Head of caudate nucleus (tissue), 42 donors: ENCODE results near the gene C11orf68.

Experiments
- DNase-seq, 42 donors: peaks; one replicate each; pipeline versions ENCODE4 v3.0.0 to v3.0.0-alpha.2; 2020 to 2021; ENCODE audit warnings: mixed read lengths in 7 of 42
- intact Hi-C: fragments of 100-400 bp; cut with DNase I; formaldehyde crosslinking; loops from one replicate; pipeline ENCODE4 v1.15.0; 2022

The C11orf68 gene

DNA sequence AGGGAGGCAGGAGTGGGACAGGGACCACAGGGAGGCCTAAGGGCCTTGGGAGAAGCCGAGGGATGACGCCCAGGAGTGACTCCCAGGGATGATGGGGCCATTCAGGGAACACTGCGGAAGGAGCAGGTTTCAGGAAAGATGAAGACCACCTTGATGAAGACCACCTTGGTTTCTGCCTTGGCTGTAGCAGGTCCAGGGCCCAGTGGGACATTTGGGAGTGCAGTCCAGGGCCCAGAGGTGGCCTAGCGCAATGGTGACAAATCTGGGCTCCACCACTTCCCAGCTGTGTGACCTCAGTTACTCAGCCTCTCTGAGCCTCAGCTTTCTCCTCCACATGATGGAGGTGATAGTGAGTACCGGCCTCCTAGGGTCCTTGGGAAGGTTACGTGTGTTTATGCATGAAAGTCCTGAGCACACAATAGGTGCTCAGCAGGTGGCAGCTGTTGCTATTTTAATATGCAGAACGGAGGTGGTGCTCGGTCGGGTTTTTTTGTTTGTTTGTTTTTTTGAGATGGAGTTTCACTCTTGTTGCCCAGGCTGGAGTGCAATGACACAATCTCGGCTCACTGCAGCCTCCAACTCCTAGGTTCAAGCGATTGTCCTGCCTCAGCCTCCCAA lies 27.2 kb upstream of the C11orf68 start:
- DNase-seq = no peak
- intact Hi-C loops = no loop called here

DNA sequence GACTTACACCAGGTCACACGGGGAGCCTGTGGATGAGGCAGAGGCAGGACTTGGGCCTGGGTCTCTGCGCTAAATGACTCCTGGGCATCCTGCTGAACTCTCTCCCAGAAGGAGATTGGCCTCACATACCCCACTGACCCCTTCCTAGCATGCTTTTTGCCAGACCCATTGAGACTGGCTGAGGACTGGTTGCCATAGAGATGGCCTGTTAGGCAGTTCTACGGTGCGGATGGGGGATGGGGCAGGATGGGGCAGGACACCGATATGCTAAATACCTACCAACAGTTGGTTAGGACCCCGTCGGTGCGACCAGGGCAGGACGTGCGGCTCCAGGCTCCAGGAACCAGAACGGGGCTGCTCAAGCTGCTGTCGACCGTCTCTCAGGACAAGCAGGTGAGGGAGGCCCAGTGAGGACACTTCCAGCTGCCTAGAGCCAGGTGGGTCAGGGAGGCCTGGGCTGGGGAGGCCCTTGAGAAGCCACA lies 26.6 kb upstream of the C11orf68 start, which contains the start of gene TSGA10IP:
Gene TSGA10IP, plus strand, starts transcription at position 51 of the 482 bp plus-strand sequence. Its CDS starts 196 bp downstream, at position 247.
- no peak for DNase-seq

GRCh38 chr11:65944767-65945166 lies 25.9 kb upstream of the C11orf68 start:
- DNase-seq = no peak
- intact Hi-C loops = no loop called here

More for the DNA sequence above, 26.6 kb upstream of the C11orf68 start, which contains the start of gene TSGA10IP:
- intact Hi-C loops = no loop called here

DNA sequence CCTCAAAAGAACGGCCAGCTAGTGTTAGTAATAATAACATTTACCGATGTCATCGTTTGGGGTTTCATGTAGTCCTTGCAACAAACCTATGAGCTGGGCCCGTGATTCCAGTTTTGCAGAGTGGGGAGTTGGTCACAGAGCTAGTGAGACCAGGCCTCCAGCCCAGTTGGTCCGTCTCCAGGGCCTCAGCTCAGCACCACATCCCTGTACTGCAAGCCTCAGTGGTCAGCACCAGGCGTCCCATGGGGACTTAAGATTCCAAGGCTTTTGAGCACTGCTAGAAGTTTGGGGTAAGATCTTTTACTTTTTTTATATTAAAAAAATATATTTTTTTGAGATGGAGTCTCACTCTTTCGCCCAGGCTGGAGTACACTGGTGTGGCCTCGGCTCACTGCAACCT lies 25.3 kb upstream of the C11orf68 start:
- intact Hi-C loops = no loop called here
- no peak for DNase-seq

DNA sequence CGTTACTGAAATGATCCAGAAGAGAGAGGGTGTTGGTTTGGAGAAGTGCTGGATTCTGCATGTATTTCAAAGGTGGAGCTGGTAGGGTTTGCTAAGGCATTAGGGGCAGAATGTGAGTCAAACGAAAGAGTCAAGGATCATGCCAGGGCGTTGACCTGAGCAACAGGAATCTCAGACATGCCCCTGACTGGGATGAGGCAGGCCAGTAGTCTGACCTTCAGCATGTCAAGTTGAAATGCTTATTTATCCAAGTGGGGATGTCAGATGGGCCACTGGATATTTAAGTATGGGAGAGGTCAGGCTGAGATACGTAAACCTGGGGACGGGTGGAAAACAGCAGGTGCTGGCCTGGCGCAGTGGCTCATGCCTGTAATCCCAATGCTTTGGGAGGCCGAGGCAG lies 23.7 kb upstream of the C11orf68 start:
- intact Hi-C loops = no loop called here

DNA sequence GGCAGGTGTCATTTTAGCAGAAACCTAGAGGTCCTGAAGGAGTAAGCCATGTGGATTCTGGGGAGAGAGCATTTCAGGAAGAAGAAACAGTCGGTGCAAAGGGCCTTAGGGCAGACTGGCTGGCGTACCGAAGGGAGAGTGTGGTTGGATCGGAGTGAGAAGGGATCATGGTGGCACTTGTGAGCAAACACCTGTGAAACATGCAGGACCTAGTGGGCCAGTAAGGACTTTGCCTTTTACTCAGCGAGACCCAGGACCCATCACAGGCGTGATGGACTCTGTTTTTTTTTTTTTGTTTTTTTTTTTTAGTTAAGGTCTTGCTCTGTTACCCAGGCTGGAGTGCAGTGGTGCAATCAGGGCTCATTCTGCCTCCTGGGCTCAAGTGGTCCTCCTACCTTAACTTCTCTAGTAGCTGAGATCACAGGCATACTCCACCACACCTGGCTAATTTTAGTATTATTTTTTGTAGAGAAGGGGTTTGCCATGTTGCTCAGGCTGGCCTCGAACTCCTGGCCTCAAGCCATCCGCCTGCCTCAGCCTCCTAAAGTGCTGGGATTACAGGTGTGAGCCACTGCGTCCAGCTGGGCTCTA lies 23.0 kb upstream of the C11orf68 start:
- intact Hi-C loops = no loop called here
- no peak for DNase-seq

More for the DNA sequence above, 23.7 kb upstream of the C11orf68 start:
- DNase-seq = no peak

DNA sequence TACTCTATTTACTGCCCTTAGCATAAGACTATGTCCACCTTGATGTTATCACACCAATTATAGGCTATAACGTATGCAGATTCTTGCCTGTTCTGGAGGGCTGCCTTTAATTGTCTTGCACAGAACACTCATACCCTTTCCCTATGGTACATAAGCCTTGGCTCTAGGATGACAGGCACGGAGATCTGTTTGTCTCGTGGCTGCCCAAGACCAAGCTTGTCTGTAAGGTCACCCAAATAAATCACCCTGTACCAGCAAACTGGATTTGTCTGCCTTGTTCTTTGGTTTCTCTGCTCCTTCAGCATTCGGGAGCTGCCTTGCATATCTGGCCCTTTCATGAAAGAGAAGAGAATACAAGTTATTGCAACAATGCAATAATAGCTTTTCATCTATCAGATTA lies 18.9 kb upstream of the C11orf68 start:
- DNase-seq = no peak
- intact Hi-C loops = no loop called here

GRCh38 chr11:65934014-65934413 lies 15.2 kb upstream of the C11orf68 start:
- DNase-seq = no peak
- intact Hi-C loops = no loop called here

- peak in 3 of 42 donors; percentile 15 to 24 (median 15) for DNase-seq
- intact Hi-C loops = no loop called here
Observed at GRCh38 chr11:65932558-65932919, 13.7 kb upstream of the C11orf68 start.

DNA sequence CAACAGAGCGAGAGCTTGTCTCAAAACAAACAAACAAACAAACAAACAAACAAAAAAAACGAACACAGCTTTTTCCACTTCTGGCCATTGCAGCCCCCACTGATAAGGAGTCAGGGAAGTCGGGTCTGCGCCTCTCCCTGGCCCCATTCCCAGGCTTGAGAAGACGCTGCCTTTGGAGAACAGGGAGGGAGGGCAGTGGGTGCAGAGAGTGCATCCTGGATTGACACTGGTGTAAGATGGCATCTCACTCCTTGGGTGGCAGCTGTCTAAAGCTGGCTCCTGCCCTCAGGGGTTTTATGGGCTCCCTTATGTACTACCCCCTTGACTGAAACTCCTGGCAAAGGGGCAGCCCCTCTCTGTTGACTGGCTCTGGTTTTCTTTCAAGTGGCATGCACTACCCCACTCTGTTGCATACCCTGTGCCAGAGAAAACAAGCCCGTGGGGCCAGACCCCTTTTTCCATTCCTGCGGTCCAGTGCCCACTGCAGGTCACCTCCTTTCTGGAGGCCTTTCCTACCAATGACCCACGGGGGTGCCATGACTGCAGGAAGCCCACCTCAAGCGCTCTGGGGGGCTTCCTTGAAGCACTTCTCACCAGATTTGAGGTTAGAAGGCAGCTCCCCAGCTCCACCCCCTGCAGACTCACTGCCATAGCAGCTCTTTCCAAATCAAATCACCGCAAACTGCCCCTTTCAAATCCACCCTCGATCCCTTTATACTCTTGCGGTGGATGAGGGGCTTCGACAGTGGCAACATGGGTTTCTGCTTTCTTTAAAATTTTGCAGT lies 13.1 kb upstream of the C11orf68 start:
- intact Hi-C loops = no loop called here
- DNase-seq = no peak

GRCh38 chr11:65928667-65929066 lies 9.8 kb upstream of the C11orf68 start:
- DNase-seq = no peak
- intact Hi-C loops = no loop called here

DNA sequence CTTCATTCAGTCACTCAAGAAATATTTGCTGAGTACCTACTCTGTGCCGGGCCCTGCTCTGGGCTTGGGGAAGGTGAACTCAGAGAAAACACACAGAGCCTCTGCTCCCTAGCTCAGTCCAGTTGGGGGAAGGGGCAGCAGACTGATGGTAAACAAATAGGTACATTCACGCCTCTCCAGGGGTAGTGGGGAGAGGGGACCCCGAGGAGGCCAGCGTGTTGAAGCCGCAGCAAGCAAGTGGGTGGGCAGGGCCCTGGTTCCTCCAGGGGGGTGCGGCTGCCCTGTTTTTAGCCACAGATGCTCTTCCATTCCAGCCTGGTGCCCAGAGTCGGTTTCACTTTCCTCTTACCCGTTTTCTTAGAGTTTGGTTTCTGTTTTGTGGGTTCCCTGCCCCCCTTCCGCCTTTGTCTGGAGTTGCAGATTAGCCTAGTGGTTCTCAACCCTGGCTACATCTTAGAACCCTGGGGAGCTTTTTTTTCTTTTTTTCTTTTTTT lies 9.1 kb upstream of the C11orf68 start:
- intact Hi-C loops = no loop called here
- peak in 12 of 42 donors; percentile 9 to 54 (median 24) for DNase-seq

- intact Hi-C loops = no loop called here
Observed at GRCh38 chr11:65925397-65925796, 6.5 kb upstream of the C11orf68 start.

GRCh38 chr11:65922565-65922964 lies 3.7 kb upstream of the C11orf68 start:
- no peak for DNase-seq
- intact Hi-C loops = no loop called here

More at GRCh38 chr11:65925397-65925796, 6.5 kb upstream of the C11orf68 start:
- no peak for DNase-seq

DNA sequence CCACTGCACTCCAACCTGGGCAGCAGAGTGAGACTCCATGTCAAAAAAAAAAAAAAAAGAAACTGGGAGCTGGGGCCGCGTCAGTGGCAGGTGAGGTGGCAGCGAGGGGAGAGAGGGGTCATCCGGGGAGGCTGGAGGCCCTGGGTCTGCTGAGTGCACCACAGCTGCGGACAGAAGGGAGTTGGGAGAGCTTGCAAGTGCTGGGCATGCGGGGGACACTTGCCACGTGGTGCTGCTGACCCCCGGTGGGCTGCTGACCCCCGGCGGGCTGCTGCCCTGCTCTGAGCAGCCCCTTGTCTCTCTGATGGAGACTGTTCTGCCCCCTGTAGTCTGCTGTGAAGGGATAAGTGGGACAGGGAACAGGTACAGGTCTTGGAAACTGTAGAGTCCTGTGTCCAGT lies 3.0 kb upstream of the C11orf68 start:
- DNase-seq = no peak
- intact Hi-C loops = no loop called here

GRCh38 chr11:65921033-65921555 lies 2.2 kb upstream of the C11orf68 start:
- no peak for DNase-seq
- intact Hi-C loops = no loop called here

DNA sequence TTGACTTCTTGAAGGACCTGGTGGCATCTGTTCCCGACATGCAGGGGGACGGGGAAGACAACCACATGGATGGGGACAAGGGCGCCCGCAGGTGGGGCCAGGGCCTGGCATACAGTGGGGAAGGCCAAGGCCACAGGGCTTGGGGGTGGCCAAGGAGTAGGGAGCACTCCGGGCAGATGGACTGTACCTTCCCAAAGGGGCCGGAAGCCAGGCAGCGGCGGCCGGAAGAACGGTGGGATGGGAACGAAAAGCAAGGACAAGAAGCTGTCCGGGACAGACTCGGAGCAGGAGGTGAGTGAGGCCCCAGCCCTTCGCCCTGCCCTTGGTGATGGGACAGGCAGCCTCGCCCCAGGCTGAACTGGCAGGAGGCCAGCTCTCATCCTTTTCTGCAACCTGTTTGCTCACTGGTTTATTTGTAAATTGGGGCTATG lies 1.5 kb upstream of the C11orf68 start:
- intact Hi-C loops = no loop called here
- no peak for DNase-seq

DNA sequence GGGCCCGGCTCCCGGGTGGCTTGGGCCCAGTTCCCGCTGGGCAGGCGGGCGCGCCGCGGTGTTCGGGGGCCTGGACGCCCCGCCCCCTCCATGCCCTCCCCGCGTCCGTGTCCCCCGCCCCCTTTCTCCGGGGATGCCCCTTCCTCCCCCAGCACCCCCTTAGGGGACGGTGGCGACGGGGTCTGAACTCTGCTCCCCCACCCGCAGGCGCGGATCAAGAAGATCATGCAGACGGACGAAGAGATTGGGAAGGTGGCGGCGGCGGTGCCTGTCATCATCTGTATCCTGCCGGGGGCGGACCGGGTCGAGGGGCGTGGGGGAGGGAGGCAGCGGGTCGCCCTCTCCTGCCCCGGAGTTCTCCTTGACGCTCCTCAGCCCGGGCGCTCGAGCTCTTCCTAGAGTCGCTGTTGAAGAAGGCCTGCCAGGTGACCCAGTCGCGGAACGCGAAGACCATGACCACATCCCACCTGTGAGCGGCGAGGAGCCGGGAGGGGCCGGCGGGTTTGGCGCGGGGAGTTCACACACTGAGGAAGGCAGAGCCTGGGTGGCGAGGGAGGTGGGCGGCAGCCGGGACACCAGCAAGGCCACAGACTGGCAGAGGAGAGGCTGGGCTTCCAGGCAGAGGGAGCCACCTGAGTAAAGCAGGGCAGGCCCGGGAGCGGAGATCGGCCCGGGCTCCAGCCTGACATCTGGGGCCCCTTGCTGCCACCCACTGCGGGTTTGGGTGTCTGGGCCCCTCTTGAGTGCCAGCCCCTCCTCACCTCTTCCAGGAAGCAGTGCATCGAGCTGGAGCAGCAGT lies 910 bp upstream of the C11orf68 start:
- DNase-seq = peak in 19 of 42 donors; percentile 14 to 58 (median 33)
- intact Hi-C loops = loop anchor here (5.0 kb wide), 2 partner anchors 37 to 43 kb away; partner anchors contain the start of gene SART1

DNA sequence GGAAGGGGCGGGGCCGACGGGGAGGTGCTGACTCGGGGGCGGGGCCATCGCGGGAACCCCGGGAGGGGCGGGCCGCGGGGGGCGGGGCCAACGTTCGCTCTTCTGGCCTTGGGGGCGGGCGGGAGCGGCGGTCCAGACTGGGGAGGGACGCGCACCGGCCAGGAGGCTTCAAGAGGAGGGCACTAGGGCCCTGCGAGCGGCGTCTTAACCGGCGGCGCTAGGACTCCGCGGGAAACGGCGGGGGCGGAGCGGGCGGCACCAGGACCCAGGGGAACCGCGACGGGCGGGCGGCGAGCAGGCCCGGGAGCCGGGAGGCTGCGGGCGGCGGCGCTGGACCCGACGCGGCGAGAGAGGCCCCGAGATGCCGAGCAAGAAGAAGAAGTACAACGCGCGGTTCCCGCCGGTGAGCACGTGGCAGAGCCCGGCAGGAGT lies 295 bp upstream of the C11orf68 start, which contains the start of gene DRAP1:
Gene DRAP1, plus strand, starts transcription at position 286 of the 432 bp plus-strand sequence. Its CDS starts 76 bp downstream, at position 362.
- intact Hi-C loops = loop anchor here (5.0 kb wide), 2 partner anchors 37 to 43 kb away; partner anchors contain the start of gene SART1
- peak; percentile 96 to 100 (median 99) for DNase-seq
